HEK293 (cell line): Measurements from ENCODE around the gene BLZF1.

Experiments used
- SP2 ChIP-seq: fragments of 450-650 bp; formaldehyde crosslinking; IDR thresholded peaks from 2 replicates; pipeline ENCODE4 v1.5.1; 2016; ENCODE audit warnings: missing biosample characterization, missing genetic modification characterization
- ZBTB17 ChIP-seq: fragments of 450-650 bp; formaldehyde crosslinking; IDR thresholded peaks from 2 replicates; pipeline ENCODE4 v1.5.1; 2016; ENCODE audit warnings: missing biosample characterization, missing genetic modification characterization
- ZBTB8A ChIP-seq: fragments of 450-650 bp; formaldehyde crosslinking; IDR thresholded peaks from 2 replicates; pipeline ENCODE4 v1.5.1; 2016; ENCODE audit warnings: missing biosample characterization, missing genetic modification characterization
- ZEB2 ChIP-seq: fragments of 450-650 bp; formaldehyde crosslinking; IDR thresholded peaks from 2 replicates; pipeline ENCODE4 v1.5.1; 2016; ENCODE audit warnings: missing biosample characterization, missing genetic modification characterization
- ZNF175 ChIP-seq: fragments of 450-650 bp; formaldehyde crosslinking; IDR thresholded peaks from 2 replicates; pipeline ENCODE4 v1.5.1; 2016; ENCODE audit warnings: missing biosample characterization, missing genetic modification characterization
- ZNF266 ChIP-seq: fragments of 450-650 bp; formaldehyde crosslinking; IDR thresholded peaks from 2 replicates; pipeline ENCODE4 v1.5.1; 2016; ENCODE audit warnings: missing biosample characterization, missing genetic modification characterization, low read depth
- ZNF274 ChIP-seq, 2 experiments: fragments of 200-500 bp in 1 of 2; fragments of 450-650 bp in 1 of 2; sonication (Bioruptor generic) in 1 of 2; formaldehyde crosslinking in 1 of 2; IDR thresholded peaks; 2 replicates each; pipeline versions ENCODE4 v1.5.1 to v1.6.1; 2014 to 2016; ENCODE audit warnings: borderline replicate concordance in 1 of 2, inconsistent platforms in 1 of 2, low read length in 1 of 2, missing biosample characterization in 1 of 2, missing genetic modification characterization in 1 of 2
- ZNF335 ChIP-seq: fragments of 450-650 bp; formaldehyde crosslinking; conservative IDR thresholded peaks from 2 replicates; pipeline ENCODE4 v1.5.1; 2016; ENCODE audit warnings: missing biosample characterization, missing genetic modification characterization
- ZNF514 ChIP-seq: fragments of 450-650 bp; formaldehyde crosslinking; IDR thresholded peaks from 2 replicates; pipeline ENCODE4 v1.5.1; 2016; ENCODE audit warnings: missing biosample characterization, missing genetic modification characterization
- ZNF558 ChIP-seq: fragments of 450-650 bp; formaldehyde crosslinking; IDR thresholded peaks from 2 replicates; pipeline ENCODE4 v1.5.1; 2016; ENCODE audit warnings: missing biosample characterization, missing genetic modification characterization
- TF ChIP-seq, protein P1 (sequence below): fragments of 450-650 bp; formaldehyde crosslinking; IDR thresholded peaks from 2 replicates; pipeline ENCODE4 v1.5.1; 2016; ENCODE audit warnings: missing biosample characterization, missing genetic modification characterization
- TF ChIP-seq, protein P2 (sequence below): fragments of 450-650 bp; formaldehyde crosslinking; IDR thresholded peaks from 2 replicates; pipeline ENCODE4 v1.5.1; 2016; ENCODE audit warnings: missing biosample characterization, missing genetic modification characterization
- TF ChIP-seq, protein P3 (sequence below): fragments of 450-650 bp; formaldehyde crosslinking; IDR thresholded peaks from 2 replicates; pipeline ENCODE4 v1.5.1; 2016; ENCODE audit warnings: missing biosample characterization, missing genetic modification characterization, borderline replicate concordance

DNA sequence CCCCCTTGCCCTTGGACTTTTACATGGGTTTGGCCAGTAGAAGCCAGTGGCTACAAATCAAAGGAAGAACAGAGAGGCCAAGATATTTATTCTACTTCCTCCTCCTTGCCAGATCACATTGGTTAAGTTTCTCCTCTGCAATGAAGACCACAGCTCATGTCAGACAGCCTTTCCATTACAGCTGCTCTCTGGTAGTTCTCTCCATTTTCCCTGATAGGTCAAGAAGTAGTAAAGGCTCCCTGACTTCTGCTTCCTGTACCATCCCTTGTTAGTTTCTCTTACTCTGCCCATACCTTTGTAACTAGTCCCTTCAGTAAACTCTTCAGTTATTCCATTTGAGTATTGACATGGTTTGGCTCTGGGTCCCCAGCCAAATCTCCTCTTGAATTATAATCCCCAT lies 28.2 kb upstream of the BLZF1 start:
- TF ChIP-seq, protein P1, sequence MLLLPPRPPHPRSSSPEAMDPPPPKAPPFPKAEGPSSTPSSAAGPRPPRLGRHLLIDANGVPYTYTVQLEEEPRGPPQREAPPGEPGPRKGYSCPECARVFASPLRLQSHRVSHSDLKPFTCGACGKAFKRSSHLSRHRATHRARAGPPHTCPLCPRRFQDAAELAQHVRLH (tag by site-specific recombination), result no peak
- TF ChIP-seq, protein P2, sequence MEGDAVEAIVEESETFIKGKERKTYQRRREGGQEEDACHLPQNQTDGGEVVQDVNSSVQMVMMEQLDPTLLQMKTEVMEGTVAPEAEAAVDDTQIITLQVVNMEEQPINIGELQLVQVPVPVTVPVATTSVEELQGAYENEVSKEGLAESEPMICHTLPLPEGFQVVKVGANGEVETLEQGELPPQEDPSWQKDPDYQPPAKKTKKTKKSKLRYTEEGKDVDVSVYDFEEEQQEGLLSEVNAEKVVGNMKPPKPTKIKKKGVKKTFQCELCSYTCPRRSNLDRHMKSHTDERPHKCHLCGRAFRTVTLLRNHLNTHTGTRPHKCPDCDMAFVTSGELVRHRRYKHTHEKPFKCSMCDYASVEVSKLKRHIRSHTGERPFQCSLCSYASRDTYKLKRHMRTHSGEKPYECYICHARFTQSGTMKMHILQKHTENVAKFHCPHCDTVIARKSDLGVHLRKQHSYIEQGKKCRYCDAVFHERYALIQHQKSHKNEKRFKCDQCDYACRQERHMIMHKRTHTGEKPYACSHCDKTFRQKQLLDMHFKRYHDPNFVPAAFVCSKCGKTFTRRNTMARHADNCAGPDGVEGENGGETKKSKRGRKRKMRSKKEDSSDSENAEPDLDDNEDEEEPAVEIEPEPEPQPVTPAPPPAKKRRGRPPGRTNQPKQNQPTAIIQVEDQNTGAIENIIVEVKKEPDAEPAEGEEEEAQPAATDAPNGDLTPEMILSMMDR (tag by site-specific recombination), result no peak
- no peak for TF ChIP-seq ZNF514
- no peak for TF ChIP-seq ZNF274 (IDR thresholded peaks at IDR 0.05; ENCODE audit: low read length)
- no peak for TF ChIP-seq ZNF274 (tag by site-specific recombination; IDR thresholded peaks at IDR 0.05; ENCODE audit: borderline replicate concordance)
- no peak for TF ChIP-seq ZNF266 (tag by site-specific recombination)
- TF ChIP-seq, protein P3, sequence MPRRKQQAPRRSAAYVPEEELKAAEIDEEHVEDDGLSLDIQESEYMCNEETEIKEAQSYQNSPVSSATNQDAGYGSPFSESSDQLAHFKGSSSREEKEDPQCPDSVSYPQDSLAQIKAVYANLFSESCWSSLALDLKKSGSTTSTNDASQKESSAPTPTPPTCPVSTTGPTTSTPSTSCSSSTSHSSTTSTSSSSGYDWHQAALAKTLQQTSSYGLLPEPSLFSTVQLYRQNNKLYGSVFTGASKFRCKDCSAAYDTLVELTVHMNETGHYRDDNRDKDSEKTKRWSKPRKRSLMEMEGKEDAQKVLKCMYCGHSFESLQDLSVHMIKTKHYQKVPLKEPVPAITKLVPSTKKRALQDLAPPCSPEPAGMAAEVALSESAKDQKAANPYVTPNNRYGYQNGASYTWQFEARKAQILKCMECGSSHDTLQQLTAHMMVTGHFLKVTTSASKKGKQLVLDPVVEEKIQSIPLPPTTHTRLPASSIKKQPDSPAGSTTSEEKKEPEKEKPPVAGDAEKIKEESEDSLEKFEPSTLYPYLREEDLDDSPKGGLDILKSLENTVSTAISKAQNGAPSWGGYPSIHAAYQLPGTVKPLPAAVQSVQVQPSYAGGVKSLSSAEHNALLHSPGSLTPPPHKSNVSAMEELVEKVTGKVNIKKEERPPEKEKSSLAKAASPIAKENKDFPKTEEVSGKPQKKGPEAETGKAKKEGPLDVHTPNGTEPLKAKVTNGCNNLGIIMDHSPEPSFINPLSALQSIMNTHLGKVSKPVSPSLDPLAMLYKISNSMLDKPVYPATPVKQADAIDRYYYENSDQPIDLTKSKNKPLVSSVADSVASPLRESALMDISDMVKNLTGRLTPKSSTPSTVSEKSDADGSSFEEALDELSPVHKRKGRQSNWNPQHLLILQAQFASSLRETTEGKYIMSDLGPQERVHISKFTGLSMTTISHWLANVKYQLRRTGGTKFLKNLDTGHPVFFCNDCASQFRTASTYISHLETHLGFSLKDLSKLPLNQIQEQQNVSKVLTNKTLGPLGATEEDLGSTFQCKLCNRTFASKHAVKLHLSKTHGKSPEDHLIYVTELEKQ, result no peak
- no peak for TF ChIP-seq ZNF335 (tag by site-specific recombination)
- no peak for TF ChIP-seq ZBTB8A
- no peak for TF ChIP-seq ZNF175 (tag by site-specific recombination)
- no peak for TF ChIP-seq ZEB2
- no peak for TF ChIP-seq SP2 (tag by site-specific recombination)
- no peak for TF ChIP-seq ZBTB17
- TF ChIP-seq ZNF558, result no peak
